RPMI8226 (cell line): Measurements from ENCODE around the gene NPAS3.
A peak's percentile ranks its signal among the peaks of the same experiment; 100 is the strongest.

Experiments used
- DNase-seq: peaks from one replicate; pipeline ENCODE4 v3.0.0-alpha.2; 2015

Gene NPAS3

GRCh38 chr14:32938719-32939253 is at the start of gene NPAS3:
TSS of gene NPAS3 (plus strand) at chr14:32938879.
- DNase-seq = peak; percentile 18

DNA sequence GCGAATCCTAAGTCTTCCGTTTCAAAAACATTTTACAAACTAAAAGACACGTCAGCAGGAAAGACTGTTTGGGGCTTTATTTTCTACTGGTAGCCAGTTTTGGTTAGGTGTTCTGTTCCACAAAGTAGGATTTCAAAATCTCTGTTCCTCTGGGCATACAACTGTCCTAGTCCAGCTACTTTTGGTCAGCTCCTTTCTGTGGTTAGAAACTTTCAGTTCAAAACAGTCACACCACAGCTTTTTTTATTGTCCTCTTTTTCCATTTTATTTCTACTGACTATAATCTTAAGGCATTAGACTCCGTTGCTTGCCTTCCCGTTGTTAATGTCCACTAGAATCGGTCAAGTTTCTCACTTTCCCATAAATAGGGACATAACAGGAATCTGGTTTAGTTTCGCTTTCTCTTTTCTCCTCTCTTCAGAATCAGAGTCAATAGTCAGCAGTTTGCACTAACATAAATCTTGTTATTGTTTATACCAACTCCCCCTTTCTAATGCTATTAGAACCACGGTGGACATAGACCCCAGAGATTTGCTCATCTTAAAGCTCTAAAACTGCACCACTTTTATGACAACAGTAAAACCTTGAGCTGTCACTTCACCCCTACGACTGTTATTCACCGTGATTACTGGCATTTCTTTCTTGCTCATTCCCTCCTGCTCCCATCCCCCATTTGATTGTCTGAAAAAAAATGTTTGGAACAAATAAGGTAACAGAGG is 41.5 kb upstream of the NPAS3 start:
- peak; percentile 9 for DNase-seq

DNA sequence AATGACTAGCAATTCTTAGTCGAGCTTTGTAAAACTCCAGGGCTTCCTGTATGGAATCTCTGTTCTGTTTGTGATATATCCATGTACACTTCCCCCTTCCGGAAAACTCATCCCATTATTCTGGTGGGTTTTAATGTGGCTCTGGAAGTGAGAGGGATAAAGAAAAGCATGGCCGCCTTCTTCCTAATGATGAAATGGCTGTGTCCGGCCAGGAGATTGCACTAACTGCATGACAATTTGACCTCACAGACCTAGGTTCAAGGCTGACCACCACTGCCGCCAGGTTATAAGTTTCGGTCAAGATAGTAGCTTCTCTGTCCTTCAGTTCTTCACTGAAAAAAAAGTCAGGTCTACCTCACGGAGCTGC is 41.0 kb upstream of the NPAS3 start:
- DNase-seq = no peak

GRCh38 chr14:32898876-32899275 is 39.8 kb upstream of the NPAS3 start:
- no peak for DNase-seq

GRCh38 chr14:32900547-32900946 is 38.1 kb upstream of the NPAS3 start:
- DNase-seq = no peak

DNA sequence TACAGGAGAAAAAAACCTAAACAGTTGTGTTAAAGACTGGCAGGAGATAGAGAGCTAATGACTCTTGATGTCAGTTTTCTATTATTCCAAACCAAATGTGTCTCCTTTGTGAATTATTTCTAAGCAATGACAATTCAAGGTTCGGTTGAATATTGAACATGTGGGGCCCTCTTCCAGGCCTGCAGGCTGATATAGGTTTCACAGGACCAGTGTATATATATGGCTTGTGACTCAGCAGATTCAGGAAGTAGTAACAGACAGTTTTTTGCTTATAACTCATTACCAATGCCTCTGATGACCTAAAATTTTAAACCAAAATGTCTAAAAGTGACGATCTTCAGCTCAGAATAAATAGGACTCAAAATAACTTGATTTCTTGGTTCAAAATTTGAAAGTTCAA is 33.7 kb upstream of the NPAS3 start:
- DNase-seq = no peak

DNA sequence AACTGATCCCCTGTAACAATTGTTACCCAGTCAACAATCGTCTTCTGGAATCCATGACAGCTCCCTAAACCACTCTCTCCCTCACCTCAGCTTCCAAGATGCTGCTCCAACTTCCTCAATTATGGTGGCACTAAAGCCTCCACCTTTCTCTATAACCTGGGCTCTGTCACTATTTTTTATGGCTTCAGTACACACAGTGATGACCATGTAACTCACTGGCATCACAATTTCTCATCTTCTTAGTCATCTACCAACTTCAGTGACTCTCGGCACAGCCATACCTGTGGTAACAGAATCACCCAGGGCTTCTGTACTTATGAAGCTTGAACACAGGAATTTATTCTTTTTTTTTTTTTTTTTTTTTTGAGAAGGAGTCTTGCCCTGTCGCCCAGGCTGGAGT is 32.0 kb upstream of the NPAS3 start:
- DNase-seq = no peak

DNA sequence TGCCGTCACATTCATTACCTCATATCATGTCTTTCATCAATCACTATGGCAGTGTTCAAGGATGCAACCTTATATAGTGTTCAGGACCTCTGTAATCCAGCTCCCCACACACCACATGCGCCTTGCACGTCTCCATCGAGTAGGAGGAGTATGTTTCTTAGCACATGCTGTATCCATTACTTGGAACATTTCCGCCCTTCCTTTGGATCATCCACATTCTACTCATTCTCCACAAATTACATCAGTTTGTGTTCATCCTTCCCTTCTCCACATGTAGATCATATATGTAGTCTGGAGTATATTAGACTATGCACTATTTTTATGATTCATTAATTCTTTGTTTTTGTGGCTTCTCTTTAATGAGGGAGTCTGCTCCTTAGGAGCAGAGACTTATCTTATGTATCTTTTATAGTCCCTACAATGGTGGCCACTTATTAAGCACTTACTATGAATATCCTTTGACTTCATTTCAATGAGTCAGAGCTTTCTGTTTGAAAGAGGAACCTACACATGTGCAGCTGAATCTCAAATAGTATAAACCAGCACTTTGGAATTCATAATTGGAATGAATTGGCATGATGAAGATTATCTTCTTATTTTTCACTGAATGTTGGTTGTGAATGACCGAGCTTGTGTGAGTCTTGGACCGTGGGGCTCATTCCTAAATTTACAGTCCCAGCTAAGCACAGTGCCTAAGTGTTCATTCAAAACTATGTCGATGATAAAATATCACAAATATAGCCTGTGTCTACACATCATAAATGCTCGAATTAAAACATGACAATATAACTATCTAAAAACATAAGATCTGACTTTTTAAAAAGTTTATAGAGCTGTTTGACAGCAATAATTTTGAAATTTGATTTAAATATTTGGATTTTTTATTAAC is 30.2 kb upstream of the NPAS3 start:
- DNase-seq = no peak

DNA sequence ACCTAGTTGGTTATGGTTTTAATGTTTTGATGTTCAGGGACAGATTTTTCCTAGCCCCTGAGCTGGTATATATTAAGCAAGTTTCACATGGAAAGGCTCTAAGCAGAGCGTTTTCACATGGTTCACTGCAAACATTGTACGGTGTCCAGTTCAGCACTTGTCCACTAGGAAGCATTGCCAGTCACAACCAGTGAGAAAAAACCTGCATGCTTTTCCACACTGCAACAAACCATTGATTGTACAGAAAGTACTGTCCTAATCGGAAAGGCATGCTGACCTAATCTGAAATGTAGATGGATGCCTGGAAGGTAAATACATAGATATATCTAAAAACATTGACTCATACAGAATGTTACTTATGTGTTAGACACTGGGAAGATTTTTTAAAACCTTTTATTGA is 25.0 kb upstream of the NPAS3 start:
- DNase-seq = no peak

GRCh38 chr14:32914391-32914790 is 24.3 kb upstream of the NPAS3 start:
- DNase-seq = no peak

DNA sequence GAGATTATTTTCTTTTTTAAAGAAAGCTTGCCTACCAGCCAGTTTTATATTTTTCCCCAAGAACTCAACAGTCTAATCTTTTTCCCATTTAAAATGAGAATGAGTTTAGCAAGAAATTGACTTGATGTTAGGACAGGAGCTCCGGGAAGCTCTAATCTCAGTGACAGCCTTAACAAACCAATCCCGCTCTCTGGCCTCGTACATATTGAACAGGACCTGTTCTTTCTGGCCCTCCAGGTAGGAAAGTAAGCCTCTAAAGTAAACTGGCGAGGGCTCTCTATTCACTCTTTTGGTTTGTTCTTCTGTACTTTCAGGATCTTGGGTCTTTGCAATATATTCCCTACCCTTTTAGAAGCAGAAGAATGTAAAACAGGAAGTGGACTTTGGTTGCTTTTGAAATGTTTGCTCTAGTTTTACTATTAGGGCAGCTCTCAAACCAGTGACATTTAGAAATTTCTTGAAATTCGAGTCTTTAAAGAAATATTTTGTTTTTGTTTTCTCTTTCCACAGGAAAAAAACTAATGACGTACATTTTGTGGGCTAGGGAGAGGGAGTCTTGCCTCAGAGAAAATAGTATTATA is 17.9 kb upstream of the NPAS3 start:
- DNase-seq = no peak

DNA sequence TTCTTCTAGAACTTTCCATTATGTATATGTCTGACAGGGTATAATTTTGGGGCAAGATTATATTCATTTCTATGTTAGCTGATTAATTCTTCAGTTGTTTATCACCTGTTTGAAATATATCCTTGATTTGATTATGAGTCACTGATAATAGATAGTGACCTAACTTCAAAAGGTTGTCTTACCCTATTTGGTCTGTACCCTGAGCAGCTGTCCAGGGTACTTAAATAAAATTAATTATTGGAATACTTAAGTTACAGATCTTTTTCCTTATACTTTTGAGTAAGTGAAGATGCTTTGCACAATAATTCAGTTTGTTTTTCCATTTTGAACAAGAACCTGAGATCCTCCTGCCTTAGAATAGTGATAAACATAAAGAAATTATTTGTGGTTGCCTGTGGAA is 13.2 kb upstream of the NPAS3 start:
- DNase-seq = no peak

DNA sequence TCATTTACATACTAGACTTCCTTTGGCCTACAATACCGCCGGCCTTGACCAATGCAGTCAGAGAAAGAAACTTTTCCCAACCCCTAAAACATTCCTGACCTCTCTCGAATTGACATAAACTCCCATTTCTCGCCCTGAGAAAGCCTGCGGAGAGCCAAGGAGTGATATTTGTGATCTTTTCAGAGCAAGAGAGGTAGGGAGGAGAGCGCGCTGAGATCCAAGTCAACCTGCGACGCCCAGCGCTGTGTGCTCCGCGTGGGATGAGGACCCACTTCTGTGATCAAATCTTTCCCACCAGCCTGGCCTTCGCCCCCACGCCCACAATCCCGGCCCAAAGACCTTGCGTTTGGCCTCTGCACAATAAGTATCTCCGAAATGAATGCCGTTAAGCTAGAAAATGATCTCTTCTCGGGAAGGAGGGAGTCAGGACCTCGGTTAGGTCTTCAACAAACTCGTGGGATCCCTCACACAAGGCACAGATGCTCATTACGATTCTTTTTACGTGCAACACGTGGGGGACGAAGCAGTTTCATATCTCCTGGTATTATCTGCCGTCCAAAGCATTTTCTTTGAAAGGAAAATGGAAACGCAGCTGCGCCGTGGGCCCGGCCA is 6.3 kb upstream of the NPAS3 start:
- DNase-seq = no peak

DNA sequence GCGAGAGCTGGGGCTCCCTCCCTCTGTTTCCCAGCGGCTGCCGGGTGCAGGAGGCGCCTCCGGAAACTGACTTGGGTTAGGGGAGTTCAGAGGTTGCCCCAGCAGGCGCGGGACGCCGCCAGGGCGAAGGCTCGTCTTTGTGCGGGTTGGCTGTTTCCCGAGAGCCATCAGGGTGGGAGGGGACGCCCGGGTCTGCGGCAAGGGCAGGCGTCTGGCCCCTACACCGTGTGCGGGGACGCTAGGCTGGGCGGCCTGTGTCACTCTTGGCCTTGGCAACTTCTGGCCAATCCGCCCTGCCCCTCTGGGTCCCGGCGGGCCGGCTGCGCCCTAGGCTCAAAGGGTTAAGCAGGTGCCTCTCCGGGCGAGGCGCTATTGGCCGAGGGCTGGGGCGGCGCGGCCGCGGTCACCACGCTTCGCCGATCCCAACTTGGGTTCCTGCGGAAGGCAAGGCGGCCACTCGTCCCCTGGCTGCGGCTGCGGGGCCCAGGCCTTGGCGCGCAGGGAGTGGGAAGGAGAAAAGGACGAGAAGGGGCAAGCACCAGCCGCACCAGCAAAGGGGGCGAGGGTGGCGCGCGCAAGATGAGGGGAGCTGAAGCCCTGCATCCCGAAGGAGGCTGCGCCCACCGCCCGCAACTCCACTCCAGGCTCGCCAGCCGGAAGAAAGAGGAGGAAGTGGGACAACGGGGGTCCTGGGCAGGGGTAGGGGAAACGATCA is 5.6 kb upstream of the NPAS3 start:
- DNase-seq = no peak

- no peak for DNase-seq
Observed at GRCh38 chr14:32933629-32934072, 5.0 kb upstream of the NPAS3 start.

- no peak for DNase-seq
Observed at GRCh38 chr14:32934073-32934880, 4.4 kb upstream of the NPAS3 start.

- DNase-seq = no peak
Observed at GRCh38 chr14:32934881-32935633, 3.6 kb upstream of the NPAS3 start.

DNA sequence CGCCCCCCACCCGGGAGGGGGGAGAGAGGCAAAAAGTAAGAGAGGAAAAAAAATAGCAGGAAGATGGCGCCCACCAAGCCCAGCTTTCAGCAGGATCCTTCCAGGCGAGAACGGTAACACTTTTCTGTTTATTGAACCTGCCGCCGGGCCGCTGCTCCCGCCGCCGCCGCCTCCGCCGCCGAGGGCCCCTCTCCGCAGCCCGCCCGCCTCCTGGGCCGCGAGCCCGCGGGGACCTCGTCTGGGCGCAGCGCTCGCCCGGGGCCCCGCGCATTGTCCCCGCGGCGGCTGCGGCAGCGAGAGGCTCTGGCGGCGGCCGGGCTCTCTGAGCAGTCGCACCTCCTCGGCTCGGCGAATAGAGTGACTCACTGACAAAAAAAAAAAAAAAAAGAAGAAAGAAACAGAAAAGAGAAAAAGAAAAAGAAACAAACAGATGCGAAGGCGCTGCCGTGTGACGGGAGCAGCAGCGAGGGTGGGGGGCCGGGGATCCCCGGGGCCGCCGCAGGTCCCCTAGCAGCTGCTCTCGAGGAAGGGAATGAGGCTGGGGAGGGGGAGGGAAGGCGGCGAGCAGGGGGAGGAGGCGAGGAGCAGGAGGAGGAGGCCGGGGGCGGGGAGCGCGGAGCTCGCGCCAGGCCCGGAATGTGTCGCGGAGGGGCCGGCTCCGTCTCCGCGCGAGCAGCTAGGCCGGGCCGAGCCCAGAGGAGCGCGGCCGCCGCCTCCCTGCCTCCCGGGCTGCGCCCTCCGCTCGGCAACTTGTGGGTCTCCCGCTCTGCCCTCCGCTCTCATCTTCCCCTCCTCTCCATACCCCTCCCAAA is 781 bp downstream of the NPAS3 start:
- DNase-seq = peak; percentile 32

DNA sequence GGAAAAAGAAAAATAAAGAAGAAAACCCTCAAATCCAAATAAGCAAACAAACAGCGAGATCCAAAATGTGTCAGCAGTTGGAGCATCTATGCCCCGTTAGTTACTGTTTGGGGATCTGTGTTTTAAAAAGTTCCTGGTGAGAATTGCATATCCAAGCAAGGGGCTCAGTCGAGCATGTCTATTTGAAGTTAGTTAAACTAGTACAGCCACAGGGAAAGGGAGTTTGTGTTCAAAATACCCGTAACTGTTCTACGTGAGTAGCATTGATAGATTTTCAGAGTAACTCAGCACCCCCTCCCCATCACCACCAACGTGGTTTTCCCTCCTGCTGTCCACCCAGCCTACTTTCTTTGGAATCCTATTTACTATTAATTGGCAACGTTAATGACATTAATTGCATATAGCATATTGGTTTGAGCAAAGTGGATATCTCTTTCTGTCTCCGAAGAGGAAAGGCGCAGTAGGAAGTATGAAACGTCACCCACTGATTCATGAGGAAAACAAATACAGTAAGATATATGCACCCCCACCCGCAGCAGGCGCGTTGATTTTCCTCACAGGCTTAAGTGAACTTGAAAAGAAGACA is 1.5 kb downstream of the NPAS3 start:
- no peak for DNase-seq
